K562 (cell line): ENCODE measurements around the gene PRPF8. TPM values are rescaled to one million over a fixed set of nuclear protein-coding genes. Genes with fewer than 3 reads are reported as not detected.

Experiments
- ARID2 ChIP-seq: fragments of 450-650 bp; IDR thresholded peaks from 2 replicates; pipeline ENCODE4 v1.6.1; 2017; ENCODE audit warnings: antibody characterized with exemption, mild to moderate bottlenecking
- CEBPB ChIP-seq: fragments of 450-650 bp; IDR thresholded peaks from 2 replicates; pipeline ENCODE4 v1.6.1; 2016; ENCODE audit warnings: missing genetic modification characterization, missing compliant biosample characterization
- E4F1 ChIP-seq: fragments of 250-450 bp; sonication (Bioruptor Pico); IDR thresholded peaks from 2 replicates; pipeline ENCODE4 v1.5.0; 2021; ENCODE audit warnings: mild to moderate bottlenecking, borderline replicate concordance
- HIVEP1 ChIP-seq: fragments of 250-450 bp; sonication (Bioruptor Pico); IDR thresholded peaks from 2 replicates; pipeline ENCODE4 v1.4.0; 2020; ENCODE audit warnings: mild to moderate bottlenecking
- JUN ChIP-seq, 2 experiments: sonication (generic) in 1 of 2; formaldehyde crosslinking in 1 of 2; IDR thresholded peaks; 2 replicates each; pipeline versions ENCODE4 v1.6.1 to v1.8.0; 2012 to 2022; ENCODE audit warnings: borderline replicate concordance in 2 of 2, mild to moderate bottlenecking in 2 of 2, improper control_type of control experiment in 1 of 2, low read depth in 1 of 2, low read length in 1 of 2, missing genetic modification reagents in 1 of 2
- KLF1 ChIP-seq: fragments of 450-650 bp; IDR thresholded peaks from 2 replicates; pipeline ENCODE4 v1.6.1; 2016; ENCODE audit warnings: missing genetic modification characterization, missing compliant biosample characterization
- MCM5 ChIP-seq: fragments of 450-650 bp; IDR thresholded peaks from 2 replicates; pipeline ENCODE4 v1.6.1; 2016; ENCODE audit warnings: low read depth
- NCOA2 ChIP-seq, 2 experiments: fragments of 450-650 bp; IDR thresholded peaks; 2 replicates each; pipeline ENCODE4 v1.6.1; 2018; ENCODE audit warnings: mild to moderate bottlenecking in 2 of 2, moderate library complexity in 1 of 2; ENCODE audit not compliant: partially characterized antibody in 2 of 2
- NCOA6 ChIP-seq: fragments of 450-650 bp; IDR thresholded peaks from 2 replicates; pipeline ENCODE4 v1.6.1; 2017; ENCODE audit warnings: mild to moderate bottlenecking
- NFIX ChIP-seq: fragments of 250-450 bp; sonication (Bioruptor Pico); IDR thresholded peaks from 2 replicates; pipeline ENCODE4 v1.4.0; 2020; ENCODE audit warnings: low read depth, mild to moderate bottlenecking, moderate library complexity
- OTX1 ChIP-seq: fragments of 450-650 bp; formaldehyde crosslinking; IDR thresholded peaks from 2 replicates; pipeline ENCODE4 v1.4.0; 2022; ENCODE audit warnings: mild to moderate bottlenecking
- PHF20 ChIP-seq: fragments of 450-650 bp; IDR thresholded peaks from 2 replicates; pipeline ENCODE4 v1.6.1; 2018; ENCODE audit not compliant: partially characterized antibody
- POLR2H ChIP-seq: IDR thresholded peaks from 2 replicates; pipeline ENCODE4 v1.6.1; 2016; ENCODE audit warnings: missing genetic modification characterization, low read depth, mild to moderate bottlenecking, control low read depth, missing compliant biosample characterization, moderate library complexity
- RAD21 ChIP-seq, 2 experiments: fragments of 250-450 bp in 1 of 2; fragments of 450-650 bp in 1 of 2; sonication (Bioruptor Pico) in 1 of 2; formaldehyde crosslinking in 1 of 2; IDR thresholded peaks in 1 of 2; conservative IDR thresholded peaks in 1 of 2; 2 replicates each; pipeline versions ENCODE4 v1.4.0 to v1.8.0; 2020 to 2022; ENCODE audit warnings: mild to moderate bottlenecking in 2 of 2, moderate library complexity in 1 of 2
- RBM15 ChIP-seq: fragments of 200-400 bp; formaldehyde crosslinking; IDR thresholded peaks from 2 replicates; pipeline ENCODE4 v1.6.1; 2018; ENCODE audit warnings: mild to moderate bottlenecking, low read length, moderate library complexity; ENCODE audit not compliant: insufficient read depth
- SOX6 ChIP-seq: fragments of 450-650 bp; IDR thresholded peaks from 2 replicates; pipeline ENCODE4 v1.6.1; 2014; ENCODE audit warnings: mild to moderate bottlenecking
- TAF1 ChIP-seq: IDR thresholded peaks from 2 replicates; pipeline ENCODE4 v1.6.1; 2011; ENCODE audit warnings: mild to moderate bottlenecking, low read length, moderate library complexity; ENCODE audit not compliant: insufficient read depth, control insufficient read depth, severe bottlenecking; ENCODE audit errors: extremely low read depth
- TRIM24 ChIP-seq, 2 experiments: fragments of 450-650 bp; IDR thresholded peaks; 2 replicates each; pipeline ENCODE4 v1.6.1; 2016
- ZNF586 ChIP-seq: fragments of 450-650 bp; formaldehyde crosslinking; conservative IDR thresholded peaks from 2 replicates; pipeline ENCODE4 v1.4.0; 2020; ENCODE audit warnings: mild to moderate bottlenecking, moderate library complexity
- polyA plus RNA-seq, 8 experiments: library from polyadenylated mRNA; depleted of rRNA in 4 of 8; stranded (reverse) in 5 of 8; unstranded in 3 of 8; fragments of >200 nt; fragmentation: Nextera tagmentation in 2 of 8; fragmentation: Illumina TruSeq in 1 of 8; extraction: Ambion mirVana in 2 of 8; extraction: Trizol in 1 of 8; gene quantifications; 2 replicates each; pipeline versions ENCODE4 v1.2.1 to v1.2.3, GENCODE V29; 2011 to 2014; ENCODE audit warnings: inconsistent platforms in 1 of 8, missing spikeins in 1 of 8
- total RNA-seq, 7 experiments: library from RNA; depleted of rRNA in 6 of 7; stranded (reverse); fragments of >200 nt in 6 of 7; fragmentation: Illumina TruSeq in 2 of 7; extraction: Trizol in 2 of 7; gene quantifications; 2 replicates each; pipeline versions ENCODE4 v1.2.1 to v1.2.3, GENCODE V29; 2011 to 2021; ENCODE audit warnings: low replicate concordance in 1 of 7
- TF ChIP-seq, protein P1 (sequence below): fragments of 250-450 bp; sonication (Bioruptor Pico); IDR thresholded peaks from 2 replicates; pipeline ENCODE4 v1.4.0; 2020
- TF ChIP-seq, protein P2 (sequence below): conservative IDR thresholded peaks from 2 replicates; pipeline ENCODE4 v1.6.1; 2011; ENCODE audit warnings: low read depth, mild to moderate bottlenecking, low read length; ENCODE audit not compliant: control insufficient read depth

Gene PRPF8
- total and polyA plus RNA-seq, 9 of the 15 experiments (the other 6 are each of a cell fraction or from before 2014, with no cell fraction given): 64.3 to 294 (median 85.9) TPM

DNA sequence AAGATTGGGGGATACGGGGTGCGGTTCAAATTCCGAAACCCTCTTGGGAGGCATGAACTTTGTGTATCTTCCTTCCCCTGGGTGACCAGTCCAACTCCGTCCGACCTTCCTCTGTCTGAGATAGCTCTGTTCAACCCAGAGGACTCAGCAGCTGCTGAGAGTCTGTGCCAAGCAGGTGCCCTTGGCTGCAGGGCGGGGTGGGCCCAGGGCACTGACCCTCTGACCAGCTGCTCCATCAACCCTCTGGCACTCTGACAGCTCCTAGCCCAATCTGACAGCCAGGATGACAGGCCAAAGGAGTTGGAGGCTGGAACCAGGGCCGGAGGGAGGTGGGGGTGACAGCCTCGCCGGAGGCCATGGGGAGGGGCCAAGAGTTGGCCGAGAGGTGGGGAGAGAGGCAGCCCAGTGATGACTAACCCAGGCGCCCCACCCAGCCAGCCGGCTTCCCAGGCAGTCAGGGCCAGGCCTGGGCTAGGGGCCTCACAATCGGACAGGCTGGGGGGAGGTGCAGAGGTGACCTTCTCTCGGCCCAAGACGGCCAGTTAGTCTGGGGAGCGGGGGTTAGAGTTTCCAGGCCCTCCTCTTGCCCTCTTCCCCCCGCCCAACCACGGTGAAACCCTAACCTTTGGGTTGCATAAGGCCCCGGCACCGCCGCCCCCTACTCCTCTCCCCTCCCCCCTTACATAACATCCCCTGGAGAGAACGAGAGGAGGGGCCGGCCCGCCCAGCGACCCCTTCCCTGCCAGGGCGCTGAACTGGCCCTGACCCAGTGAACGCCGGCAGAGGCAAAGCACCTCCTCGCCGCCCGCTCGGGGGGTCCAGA, 30.5 kb upstream of the PRPF8 start (continued):
- TF ChIP-seq NCOA2 (IDR thresholded peaks at IDR 0.05; ENCODE audit: partially characterized antibody in 2 of 2) (no peak), PHF20 (no peak), HIVEP1 (CRISPR knock-in tag) (no peak), JUN (IDR thresholded peaks at IDR 0.05; ENCODE audit: borderline replicate concordance, low read depth, low read length) (peak; percentile 48; the same call in 1 of the 2 replicates), JUN (CRISPR knock-in tag; IDR thresholded peaks at IDR 0.05; ENCODE audit: borderline replicate concordance) (no peak), SOX6 (no peak), ARID2 (no peak), TRIM24 (IDR thresholded peaks at IDR 0.05) (no peak), POLR2H (tag) (no peak), KLF1 (tag) (no peak; the same call in 1 of the 2 replicates), NCOA6 (no peak), OTX1 (CRISPR knock-in tag) (no peak), E4F1 (CRISPR knock-in tag) (no peak), MCM5 (no peak), NFIX (CRISPR knock-in tag) (no peak), TAF1 (peak; percentile 69), RBM15 (no peak), ZNF586 (CRISPR knock-in tag) (no peak), CEBPB (no peak), RAD21 (CRISPR knock-in tag; conservative IDR thresholded peaks at IDR 0.05 in 1 of 2, IDR thresholded peaks at IDR 0.05 in 1 of 2) (no peak)
- TF ChIP-seq, protein P1, sequence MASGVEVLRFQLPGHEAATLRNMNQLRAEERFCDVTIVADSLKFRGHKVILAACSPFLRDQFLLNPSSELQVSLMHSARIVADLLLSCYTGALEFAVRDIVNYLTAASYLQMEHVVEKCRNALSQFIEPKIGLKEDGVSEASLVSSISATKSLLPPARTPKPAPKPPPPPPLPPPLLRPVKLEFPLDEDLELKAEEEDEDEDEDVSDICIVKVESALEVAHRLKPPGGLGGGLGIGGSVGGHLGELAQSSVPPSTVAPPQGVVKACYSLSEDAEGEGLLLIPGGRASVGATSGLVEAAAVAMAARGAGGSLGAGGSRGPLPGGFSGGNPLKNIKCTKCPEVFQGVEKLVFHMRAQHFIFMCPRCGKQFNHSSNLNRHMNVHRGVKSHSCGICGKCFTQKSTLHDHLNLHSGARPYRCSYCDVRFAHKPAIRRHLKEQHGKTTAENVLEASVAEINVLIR (CRISPR knock-in tag): no peak
- TF ChIP-seq, protein P2, sequence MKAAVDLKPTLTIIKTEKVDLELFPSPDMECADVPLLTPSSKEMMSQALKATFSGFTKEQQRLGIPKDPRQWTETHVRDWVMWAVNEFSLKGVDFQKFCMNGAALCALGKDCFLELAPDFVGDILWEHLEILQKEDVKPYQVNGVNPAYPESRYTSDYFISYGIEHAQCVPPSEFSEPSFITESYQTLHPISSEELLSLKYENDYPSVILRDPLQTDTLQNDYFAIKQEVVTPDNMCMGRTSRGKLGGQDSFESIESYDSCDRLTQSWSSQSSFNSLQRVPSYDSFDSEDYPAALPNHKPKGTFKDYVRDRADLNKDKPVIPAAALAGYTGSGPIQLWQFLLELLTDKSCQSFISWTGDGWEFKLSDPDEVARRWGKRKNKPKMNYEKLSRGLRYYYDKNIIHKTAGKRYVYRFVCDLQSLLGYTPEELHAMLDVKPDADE: 0 out of 2 replicates have a peak, but pooled peaks have one; percentile 72
